ENCODE results near the gene TMEM91. TPM values are rescaled to one million over a fixed set of nuclear protein-coding genes. Genes with fewer than 3 reads are reported as not detected.

Gene TMEM91
- total and polyA plus RNA-seq, 9 of the 15 experiments (the other 6 are each of a cell fraction or from before 2014, with no cell fraction given): 1.2 to 5.2 (median 2.7) TPM

DNA sequence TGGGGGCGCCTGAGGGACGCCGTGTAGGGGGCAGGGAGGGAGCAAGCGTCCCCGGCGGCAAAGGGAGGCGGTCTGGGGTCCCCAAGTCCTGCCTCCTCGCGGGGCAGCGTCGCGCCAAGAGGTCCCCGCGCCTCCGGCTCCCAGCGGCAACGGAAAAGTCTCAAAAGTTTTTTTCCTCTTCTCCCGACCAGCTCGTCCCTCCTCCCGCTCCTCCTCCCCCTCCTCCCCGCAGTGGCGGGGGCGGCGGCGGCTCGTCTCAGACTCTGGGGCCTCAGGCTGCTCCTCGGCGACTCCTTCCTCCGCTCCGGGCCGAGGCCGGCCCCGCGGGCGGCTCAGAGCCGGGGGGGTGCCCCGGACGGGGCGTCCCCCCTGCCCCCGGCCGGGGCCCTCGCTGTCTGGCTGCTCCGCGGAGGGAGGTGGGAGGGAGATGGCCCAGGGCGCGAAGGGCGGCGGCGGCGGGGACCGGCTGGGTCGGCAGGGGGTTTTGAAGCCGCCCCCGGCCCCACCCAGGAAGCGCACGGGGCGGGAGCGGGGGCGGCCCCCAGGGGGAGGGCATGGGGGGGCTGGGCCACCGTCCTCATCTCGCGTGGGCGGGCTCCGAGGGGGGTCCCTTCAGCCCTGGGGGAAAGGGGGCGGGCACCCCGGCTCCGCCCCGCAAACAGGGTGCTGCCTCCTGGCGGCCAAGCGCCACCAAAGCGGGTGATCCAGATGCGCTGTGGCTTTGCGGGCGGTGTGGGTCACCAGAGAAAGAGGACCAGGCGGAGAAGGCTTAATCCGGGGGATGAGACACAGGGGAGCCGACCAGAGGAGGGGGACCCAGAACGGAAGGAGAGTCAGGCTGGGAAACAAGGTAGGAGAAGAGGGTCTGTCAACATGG is 22.6 kb upstream of the TMEM91 start, which contains the start of gene TGFB1 (continued):
- TF ChIP-seq HNRNPK (IDR thresholded peaks at IDR 0.05; ENCODE audit: low read depth, low read length, poor library complexity, severe bottlenecking) (peak; percentile 88), TRIM28 (IDR thresholded peaks at IDR 0.05) (no peak), ZNF785 (CRISPR knock-in tag; IDR thresholded peaks at IDR 0.05) (no peak), ZFP36 (IDR thresholded peaks at IDR 0.05; ENCODE audit: low read depth, low read length, partially characterized antibody) (peak; percentile 54), KAT2B (IDR thresholded peaks at IDR 0.05; ENCODE audit: low read depth, low read length) (no peak), ZNF75A (CRISPR knock-in tag; IDR thresholded peaks at IDR 0.05) (no peak), ZNF23 (CRISPR knock-in tag; IDR thresholded peaks at IDR 0.05) (no peak), ZNF324 (CRISPR knock-in tag; IDR thresholded peaks at IDR 0.05) (no peak), CHCHD3 (CRISPR knock-in tag; IDR thresholded peaks at IDR 0.05) (no peak), ZNF311 (CRISPR knock-in tag; IDR thresholded peaks at IDR 0.05) (no peak), ZNF77 (CRISPR knock-in tag; IDR thresholded peaks at IDR 0.05) (no peak), MCM7 (IDR thresholded peaks at IDR 0.05) (no peak), JUN (IDR thresholded peaks at IDR 0.05; ENCODE audit: borderline replicate concordance, low read depth, low read length) (peak; percentile 17; the same call in 1 of the 2 replicates), JUN (CRISPR knock-in tag; IDR thresholded peaks at IDR 0.05; ENCODE audit: borderline replicate concordance) (no peak), ZNF695 (CRISPR knock-in tag; IDR thresholded peaks at IDR 0.05) (no peak), DDX20 (tag; IDR thresholded peaks at IDR 0.05; ENCODE audit: low read depth) (no peak)
- TF ChIP-seq, protein P1, sequence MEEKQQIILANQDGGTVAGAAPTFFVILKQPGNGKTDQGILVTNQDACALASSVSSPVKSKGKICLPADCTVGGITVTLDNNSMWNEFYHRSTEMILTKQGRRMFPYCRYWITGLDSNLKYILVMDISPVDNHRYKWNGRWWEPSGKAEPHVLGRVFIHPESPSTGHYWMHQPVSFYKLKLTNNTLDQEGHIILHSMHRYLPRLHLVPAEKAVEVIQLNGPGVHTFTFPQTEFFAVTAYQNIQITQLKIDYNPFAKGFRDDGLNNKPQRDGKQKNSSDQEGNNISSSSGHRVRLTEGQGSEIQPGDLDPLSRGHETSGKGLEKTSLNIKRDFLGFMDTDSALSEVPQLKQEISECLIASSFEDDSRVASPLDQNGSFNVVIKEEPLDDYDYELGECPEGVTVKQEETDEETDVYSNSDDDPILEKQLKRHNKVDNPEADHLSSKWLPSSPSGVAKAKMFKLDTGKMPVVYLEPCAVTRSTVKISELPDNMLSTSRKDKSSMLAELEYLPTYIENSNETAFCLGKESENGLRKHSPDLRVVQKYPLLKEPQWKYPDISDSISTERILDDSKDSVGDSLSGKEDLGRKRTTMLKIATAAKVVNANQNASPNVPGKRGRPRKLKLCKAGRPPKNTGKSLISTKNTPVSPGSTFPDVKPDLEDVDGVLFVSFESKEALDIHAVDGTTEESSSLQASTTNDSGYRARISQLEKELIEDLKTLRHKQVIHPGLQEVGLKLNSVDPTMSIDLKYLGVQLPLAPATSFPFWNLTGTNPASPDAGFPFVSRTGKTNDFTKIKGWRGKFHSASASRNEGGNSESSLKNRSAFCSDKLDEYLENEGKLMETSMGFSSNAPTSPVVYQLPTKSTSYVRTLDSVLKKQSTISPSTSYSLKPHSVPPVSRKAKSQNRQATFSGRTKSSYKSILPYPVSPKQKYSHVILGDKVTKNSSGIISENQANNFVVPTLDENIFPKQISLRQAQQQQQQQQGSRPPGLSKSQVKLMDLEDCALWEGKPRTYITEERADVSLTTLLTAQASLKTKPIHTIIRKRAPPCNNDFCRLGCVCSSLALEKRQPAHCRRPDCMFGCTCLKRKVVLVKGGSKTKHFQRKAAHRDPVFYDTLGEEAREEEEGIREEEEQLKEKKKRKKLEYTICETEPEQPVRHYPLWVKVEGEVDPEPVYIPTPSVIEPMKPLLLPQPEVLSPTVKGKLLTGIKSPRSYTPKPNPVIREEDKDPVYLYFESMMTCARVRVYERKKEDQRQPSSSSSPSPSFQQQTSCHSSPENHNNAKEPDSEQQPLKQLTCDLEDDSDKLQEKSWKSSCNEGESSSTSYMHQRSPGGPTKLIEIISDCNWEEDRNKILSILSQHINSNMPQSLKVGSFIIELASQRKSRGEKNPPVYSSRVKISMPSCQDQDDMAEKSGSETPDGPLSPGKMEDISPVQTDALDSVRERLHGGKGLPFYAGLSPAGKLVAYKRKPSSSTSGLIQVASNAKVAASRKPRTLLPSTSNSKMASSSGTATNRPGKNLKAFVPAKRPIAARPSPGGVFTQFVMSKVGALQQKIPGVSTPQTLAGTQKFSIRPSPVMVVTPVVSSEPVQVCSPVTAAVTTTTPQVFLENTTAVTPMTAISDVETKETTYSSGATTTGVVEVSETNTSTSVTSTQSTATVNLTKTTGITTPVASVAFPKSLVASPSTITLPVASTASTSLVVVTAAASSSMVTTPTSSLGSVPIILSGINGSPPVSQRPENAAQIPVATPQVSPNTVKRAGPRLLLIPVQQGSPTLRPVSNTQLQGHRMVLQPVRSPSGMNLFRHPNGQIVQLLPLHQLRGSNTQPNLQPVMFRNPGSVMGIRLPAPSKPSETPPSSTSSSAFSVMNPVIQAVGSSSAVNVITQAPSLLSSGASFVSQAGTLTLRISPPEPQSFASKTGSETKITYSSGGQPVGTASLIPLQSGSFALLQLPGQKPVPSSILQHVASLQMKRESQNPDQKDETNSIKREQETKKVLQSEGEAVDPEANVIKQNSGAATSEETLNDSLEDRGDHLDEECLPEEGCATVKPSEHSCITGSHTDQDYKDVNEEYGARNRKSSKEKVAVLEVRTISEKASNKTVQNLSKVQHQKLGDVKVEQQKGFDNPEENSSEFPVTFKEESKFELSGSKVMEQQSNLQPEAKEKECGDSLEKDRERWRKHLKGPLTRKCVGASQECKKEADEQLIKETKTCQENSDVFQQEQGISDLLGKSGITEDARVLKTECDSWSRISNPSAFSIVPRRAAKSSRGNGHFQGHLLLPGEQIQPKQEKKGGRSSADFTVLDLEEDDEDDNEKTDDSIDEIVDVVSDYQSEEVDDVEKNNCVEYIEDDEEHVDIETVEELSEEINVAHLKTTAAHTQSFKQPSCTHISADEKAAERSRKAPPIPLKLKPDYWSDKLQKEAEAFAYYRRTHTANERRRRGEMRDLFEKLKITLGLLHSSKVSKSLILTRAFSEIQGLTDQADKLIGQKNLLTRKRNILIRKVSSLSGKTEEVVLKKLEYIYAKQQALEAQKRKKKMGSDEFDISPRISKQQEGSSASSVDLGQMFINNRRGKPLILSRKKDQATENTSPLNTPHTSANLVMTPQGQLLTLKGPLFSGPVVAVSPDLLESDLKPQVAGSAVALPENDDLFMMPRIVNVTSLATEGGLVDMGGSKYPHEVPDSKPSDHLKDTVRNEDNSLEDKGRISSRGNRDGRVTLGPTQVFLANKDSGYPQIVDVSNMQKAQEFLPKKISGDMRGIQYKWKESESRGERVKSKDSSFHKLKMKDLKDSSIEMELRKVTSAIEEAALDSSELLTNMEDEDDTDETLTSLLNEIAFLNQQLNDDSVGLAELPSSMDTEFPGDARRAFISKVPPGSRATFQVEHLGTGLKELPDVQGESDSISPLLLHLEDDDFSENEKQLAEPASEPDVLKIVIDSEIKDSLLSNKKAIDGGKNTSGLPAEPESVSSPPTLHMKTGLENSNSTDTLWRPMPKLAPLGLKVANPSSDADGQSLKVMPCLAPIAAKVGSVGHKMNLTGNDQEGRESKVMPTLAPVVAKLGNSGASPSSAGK (IDR thresholded peaks at IDR 0.05): no peak
- TF ChIP-seq, protein P2, sequence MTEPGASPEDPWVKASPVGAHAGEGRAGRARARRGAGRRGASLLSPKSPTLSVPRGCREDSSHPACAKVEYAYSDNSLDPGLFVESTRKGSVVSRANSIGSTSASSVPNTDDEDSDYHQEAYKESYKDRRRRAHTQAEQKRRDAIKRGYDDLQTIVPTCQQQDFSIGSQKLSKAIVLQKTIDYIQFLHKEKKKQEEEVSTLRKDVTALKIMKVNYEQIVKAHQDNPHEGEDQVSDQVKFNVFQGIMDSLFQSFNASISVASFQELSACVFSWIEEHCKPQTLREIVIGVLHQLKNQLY (CRISPR knock-in tag; conservative IDR thresholded peaks at IDR 0.05): no peak

All from K562 (cell line).